GM19099 (cell line): ENCODE data around the gene DDTL.
A peak's percentile ranks its signal among the peaks of the same experiment; 100 is the strongest.
"Not testable (repeated sequence)": the region's sequence is repeated elsewhere in the genome, so short reads cannot be mapped to it uniquely, and the experiment has no call there.

Experiments
- POLR2A ChIP-seq: IDR thresholded peaks from 3 replicates; pipeline ENCODE4 v1.6.1; 2011; ENCODE audit warnings: low read depth; ENCODE audit not compliant: insufficient read length; ENCODE audit errors: extremely low read depth

Gene DDTL

DNA sequence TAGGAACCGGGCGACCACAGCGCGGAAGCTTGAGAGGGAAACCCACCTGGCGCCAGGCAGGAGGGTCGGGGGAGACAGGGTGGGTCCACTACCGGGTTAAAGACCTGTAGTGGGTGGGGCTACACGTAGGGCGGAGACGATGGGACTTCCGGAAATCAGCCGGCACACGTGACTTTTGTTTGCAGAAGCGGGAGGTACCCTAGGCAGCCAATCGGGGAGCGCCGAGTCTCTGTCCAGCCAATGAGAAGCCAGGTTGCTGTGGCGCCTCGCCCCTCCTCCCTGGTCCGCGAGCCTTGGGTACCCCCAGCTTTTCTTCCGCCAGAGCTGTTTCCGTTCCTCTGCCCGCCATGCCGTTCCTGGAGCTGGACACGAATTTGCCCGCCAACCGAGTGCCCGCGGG, at the start of gene DDTL:
Gene DDTL, plus strand, starts transcription at position 321 of the 400 bp plus-strand sequence. Its CDS starts 27 bp downstream, at position 348.
- TF ChIP-seq POLR2A: not testable (repeated sequence)

DNA sequence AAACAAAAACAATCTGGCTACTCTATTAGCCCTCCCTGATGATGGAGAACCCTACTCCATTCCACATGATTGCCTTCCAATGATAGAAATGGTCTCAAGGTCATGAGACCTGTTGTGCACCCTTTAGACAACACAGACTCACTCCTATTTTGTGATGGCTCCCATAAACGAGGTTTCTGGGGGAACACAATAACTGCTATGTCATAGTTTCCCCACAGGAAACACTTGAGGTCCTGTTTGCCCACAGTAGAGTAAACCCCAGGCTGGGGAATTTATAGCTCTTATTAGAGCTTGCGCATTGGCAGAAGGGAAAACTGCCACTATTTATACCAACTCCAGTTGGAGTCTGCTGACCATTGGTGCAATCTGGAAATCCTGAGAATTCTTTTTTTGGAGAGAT, 43.8 kb upstream of the DDTL start:
- no peak for TF ChIP-seq POLR2A

DNA sequence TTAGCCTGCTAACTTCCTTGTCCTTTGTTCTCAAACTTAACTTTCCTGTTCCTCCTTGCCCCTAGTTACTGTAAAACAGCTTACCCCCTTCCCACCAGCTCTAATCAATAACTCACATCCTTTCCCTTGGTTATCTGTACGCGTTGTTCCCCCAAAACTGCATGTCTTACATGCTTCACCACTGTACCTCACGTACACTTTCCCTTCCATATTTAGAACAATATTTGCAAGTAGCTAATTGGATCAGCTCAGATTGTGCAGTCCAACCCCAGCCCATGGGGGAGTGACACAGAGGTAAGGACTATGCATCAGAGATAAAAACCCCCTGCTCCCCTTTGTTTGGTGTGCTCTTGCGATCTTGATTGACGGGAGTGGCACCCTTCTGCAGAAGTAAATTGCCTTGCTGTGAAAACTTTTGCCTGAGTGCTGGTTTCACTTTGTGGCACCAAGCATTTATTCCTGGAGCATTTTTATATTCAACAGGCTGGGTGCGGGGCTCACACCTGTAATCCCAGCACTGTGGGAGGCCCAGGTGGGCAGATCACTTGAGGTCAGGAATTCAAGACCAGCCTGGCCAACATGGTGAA, 41.6 kb upstream of the DDTL start:
- no peak for TF ChIP-seq POLR2A

DNA sequence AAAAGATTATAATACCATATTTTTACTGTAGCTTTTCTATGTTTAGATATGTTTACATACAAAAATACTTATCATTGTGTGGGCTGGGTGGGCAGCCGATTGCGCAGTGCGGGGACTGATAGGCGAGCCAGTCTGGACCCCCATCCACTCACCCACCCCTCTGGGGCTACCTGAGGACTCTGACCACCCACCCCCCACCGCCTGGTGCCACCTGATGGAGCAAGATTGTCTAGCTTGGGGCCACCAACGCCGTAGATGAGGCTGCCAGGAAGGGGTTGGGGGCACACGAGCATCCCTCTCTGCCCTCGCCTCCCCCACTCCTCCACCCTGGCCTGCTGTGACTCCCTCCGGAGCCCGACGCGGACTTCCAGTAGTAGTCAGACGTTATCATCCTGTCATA, 40.1 kb upstream of the DDTL start:
- no peak for TF ChIP-seq POLR2A

DNA sequence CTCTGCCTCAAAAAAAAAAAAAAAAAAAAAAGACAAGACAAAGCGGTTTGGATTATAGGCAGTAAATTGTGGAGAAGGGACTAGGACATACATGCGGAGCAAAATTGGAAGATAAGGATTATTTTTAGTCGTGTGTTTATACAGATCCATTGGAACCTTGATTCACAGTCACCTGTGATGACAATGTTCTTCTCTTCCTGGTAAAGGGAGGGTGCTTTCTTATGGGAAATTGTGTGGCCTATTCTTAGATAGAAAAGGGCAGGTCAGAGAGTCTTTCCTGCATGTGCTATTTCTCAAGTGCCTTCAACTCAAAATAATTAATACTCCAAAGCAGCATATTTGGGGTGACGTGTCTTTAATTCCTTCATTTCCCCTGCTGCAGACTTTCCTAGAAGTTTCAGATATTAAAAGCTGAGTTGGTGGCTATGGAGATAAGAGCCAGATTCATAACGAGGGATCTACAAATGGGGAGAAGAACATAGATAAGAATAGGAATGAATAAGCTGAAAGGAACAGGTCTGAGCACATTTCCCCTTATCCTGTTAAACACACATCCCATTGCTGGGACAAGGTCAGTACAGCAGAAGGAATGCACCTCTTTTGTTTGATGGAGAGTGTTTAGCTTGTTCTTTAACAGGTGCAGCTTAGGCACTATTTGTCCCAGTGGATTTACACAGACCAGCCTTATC, 28.2 kb upstream of the DDTL start:
- no peak for TF ChIP-seq POLR2A

DNA sequence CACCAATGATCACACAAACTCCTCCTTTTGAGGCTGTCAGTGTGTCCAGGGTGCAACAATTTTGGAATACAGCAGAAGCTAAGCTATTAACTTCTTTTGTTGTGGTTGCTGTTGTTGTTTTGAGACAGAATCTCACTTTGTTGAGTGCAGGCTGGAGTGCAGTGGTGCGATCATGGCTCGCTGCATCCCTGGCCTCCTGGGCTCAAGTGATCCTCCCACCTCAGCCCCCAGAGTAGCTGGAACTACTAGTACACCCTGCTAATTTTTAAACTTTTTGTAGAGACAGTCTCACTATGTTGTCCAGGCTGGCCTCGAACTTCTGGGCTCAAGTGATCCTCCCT, 27.7 kb upstream of the DDTL start:
- TF ChIP-seq POLR2A: no peak

DNA sequence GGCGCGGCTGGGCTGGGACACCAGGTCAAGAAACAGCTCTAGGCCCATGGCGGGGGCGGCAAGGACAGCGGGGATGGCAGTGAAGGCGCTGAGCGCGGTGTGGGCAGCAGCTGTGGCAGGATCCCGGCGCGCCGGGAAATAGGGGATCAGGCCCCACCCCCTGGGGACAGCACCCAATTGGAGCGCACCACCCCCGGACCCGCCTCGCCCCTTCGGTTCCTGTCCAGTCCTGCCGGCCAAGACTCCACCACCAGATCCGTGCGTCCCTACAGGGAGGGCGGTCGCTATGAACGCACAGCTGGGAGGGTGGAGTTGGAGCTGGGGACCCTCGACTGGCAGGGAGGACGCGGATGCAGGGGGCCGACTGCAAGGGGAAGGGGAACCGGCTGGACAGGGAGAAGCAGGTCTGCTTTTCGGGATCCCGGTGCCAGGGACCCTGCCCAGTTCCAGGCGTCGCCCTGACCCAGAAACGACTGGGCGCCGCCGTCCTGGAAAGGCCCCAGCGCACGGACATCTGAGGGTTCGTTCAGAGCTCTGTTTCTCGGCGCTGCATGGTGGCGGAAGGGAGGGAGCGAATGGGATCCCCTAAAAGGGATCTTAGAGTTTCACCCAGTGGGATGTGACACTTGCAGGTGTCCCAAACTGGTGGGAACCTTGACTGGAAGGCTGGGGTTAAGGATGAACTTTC, 5.5 kb upstream of the DDTL start, which contains the start of gene GSTT2B:
Gene GSTT2B, minus strand, starts transcription at position 112 of the 688 bp plus-strand sequence. Its CDS starts 64 bp downstream, at position 48.
- TF ChIP-seq POLR2A: not testable (repeated sequence)

DNA sequence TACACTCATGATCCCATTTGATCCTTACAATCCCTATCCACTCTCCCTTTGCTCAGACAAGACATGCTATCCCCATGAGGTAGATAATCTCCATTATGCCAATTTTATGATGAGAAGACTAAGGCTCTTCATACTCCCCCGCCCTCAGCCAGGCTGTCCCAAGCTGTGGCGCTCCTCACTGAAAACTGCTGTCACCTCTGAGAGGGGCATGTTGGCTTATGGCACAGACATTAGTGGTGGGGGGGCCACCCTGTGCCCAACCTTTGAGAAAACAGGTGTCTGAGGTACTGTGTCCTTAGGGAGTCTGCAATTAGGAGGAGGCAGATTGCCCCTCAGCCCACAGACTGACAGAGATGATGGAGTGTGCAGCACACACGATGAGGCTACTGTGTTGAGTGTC, 2.4 kb downstream of the DDTL start:
- no peak for TF ChIP-seq POLR2A

DNA sequence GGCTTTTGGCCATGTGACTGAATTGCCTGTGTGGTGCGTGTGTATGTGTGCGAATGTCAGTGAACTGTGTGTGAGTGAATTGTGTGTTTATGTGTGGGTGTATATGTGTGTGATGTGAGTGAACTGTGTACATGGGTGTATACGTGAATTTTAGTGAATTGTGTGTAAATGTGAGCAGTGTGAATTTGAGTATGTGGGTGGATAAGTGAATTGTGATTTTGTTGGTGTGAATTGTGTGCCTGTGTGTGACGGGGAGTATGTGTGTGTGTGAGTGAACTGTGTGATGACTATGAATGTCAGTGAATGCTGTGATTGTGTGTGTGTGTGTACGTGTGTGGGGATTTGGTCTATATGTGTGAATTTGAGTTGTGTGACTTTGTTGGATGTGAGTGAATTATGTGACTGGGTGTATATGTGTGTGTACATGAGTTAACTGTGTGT, 3.5 kb downstream of the DDTL start:
- TF ChIP-seq POLR2A: no peak

DNA sequence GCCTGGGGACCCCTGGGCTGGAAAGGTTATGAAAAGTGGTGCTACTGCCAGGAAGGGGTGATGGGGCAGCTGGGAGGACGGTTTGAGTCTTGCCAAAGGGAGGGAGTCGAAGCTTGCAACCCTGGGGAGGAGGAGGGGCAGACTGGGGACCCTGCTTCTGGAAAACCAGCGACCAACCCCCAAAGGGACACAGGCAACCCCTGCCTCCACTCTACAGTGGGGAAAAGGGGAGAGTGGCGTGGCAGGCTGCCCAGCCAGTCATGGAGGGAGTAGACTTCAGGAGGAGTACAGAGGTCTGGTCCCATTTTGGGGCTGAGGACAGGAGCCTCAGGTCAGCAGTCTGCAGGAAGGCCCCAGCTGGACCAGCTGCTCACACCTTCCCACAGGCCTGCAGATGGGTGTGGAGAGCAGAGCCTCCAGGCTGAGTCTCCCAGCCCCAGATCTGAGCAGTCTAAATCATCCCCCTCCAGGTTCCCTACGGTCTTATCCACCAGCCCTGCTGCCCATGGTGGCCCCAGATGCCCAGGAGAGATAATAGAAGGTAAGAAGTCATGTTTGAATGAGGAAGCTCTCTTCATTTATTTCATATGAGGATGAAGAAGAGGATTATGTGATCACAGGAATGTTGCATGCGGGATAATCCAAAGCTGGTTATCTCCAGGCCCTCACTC, 4.3 kb downstream of the DDTL start:
- TF ChIP-seq POLR2A: peak; percentile 8

DNA sequence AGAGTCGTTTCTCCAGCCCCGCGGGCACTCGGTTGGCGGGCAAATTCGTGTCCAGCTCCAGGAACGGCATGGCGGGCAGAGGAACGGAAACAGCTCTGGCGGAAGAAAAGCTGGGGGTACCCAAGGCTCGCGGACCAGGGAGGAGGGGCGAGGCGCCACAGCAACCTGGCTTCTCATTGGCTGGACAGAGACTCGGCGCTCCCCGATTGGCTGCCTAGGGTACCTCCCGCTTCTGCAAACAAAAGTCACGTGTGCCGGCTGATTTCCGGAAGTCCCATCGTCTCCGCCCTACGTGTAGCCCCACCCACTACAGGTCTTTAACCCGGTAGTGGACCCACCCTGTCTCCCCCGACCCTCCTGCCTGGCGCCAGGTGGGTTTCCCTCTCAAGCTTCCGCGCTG, 7.7 kb downstream of the DDTL start, which contains the start of gene DDT:
Gene DDT, minus strand, starts transcription at position 97 of the 400 bp plus-strand sequence. Its CDS starts 27 bp downstream, at position 70.
- not testable (repeated sequence) for TF ChIP-seq POLR2A

DNA sequence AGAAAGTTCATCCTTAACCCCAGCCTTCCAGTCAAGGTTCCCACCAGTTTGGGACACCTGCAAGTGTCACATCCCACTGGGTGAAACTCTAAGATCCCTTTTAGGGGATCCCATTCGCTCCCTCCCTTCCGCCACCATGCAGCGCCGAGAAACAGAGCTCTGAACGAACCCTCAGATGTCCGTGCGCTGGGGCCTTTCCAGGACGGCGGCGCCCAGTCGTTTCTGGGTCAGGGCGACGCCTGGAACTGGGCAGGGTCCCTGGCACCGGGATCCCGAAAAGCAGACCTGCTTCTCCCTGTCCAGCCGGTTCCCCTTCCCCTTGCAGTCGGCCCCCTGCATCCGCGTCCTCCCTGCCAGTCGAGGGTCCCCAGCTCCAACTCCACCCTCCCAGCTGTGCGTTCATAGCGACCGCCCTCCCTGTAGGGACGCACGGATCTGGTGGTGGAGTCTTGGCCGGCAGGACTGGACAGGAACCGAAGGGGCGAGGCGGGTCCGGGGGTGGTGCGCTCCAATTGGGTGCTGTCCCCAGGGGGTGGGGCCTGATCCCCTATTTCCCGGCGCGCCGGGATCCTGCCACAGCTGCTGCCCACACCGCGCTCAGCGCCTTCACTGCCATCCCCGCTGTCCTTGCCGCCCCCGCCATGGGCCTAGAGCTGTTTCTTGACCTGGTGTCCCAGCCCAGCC, 13.0 kb downstream of the DDTL start, which contains the start of gene GSTT2:
Gene GSTT2, plus strand, starts transcription at position 578 of the 684 bp plus-strand sequence.
- TF ChIP-seq POLR2A: not testable (repeated sequence)

DNA sequence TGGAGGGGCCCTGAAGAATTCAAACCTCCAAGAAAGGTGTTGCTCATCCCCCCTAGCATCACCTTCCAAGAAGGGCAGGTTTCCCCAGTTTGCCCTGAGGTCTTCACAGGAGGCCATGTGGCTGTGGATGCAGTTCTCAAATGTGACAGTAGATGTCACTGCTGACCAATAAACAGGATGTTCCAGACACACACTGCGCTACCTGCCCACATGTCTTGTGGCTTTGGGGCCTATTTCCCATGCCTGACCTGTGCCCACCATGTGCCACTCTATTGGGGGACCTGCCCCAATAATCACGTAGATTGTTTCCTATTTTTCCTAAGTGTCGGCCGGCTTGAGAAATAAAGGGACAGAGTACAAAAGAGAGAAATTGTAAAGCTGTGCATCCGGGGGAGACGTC, 17.7 kb downstream of the DDTL start:
- TF ChIP-seq POLR2A: no peak

DNA sequence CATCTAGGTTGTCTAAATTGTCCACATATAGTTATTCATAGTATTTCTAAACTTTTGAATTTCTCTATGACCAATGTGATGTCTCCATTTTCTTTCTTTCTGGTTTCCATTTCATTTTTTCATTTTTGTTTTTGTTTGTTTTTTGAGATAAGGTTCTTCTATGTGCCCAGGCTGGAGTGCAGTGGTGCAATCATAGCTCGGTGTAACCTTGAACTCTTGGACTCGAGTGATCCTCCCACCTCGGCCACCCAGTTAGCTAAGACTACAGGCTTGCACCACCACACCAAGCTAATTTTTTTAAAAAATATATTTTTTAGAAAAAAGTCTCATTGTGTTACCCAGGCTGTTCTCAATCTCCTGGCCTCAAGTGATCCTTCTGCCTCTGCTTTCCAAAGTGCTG, 30.4 kb downstream of the DDTL start:
- TF ChIP-seq POLR2A: no peak

DNA sequence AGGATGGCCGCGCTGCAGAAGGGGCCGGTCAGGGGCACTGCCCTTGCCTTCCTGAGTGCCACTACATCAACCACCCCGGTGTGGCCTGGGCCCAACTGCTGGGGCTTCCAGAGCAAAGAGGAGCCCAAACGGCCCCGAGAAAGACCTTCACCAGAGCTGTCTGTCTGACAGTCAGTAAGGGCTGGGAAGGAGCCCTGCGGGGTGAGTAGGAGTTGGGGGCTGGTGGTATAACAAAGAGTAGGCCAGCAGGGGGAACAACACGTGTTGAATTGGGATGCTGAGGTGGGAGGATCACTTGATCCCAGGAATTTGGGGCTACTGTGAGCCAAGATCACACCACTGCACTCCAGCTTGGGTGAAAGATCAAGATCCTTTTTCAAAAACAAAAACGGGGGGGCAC, 34.6 kb downstream of the DDTL start:
- no peak for TF ChIP-seq POLR2A
